Measurements from ENCODE around the gene RPS6KC1. TPM values are rescaled to one million over a fixed set of nuclear protein-coding genes. Genes with fewer than 3 reads are reported as not detected.
"Not testable (repeated sequence)": the region's sequence is repeated elsewhere in the genome, so short reads cannot be mapped to it uniquely, and the experiment has no call there.

The RPS6KC1 gene
- total RNA-seq, 2 experiments from 2014 or later: 6.2 to 7.0 TPM

GRCh38 chr1:213099682-213100399 lies 48.8 kb downstream of the RPS6KC1 start:
- Histone ChIP-seq H3K4me1 (ENCODE audit: insufficient read depth, low read length) (no peaks in the 10 kb centered on the region), H3K4me3 (ENCODE audit: low read length) (no peak overlapping the region), H3K27ac (ENCODE audit: low read depth in 1 of 2, low read length in 2 of 2) (no peak overlapping the region), H3K27me3 (ENCODE audit: control insufficient read depth in 1 of 2, insufficient read depth in 2 of 2, low read length in 2 of 2) (no peaks in the 10 kb centered on the region), H3K9me3 (ENCODE audit: control insufficient read depth in 1 of 2, insufficient read depth in 1 of 2, low read length in 2 of 2) (no peaks in the 10 kb centered on the region), H3K36me3 (ENCODE audit: insufficient read depth, low read length) (no peaks in the 10 kb centered on the region)
- Mint-ChIP-seq H3K9me3 (no peaks in the 10 kb centered on the region), H3K36me3 (ENCODE audit: low read depth) (peaks cover 52% of the 10 kb centered on the region), H3K4me3 (no peak overlapping the region), H3K27ac (no peak overlapping the region), H3K27me3 (no peaks in the 10 kb centered on the region), H3K4me1 (ENCODE audit: low read depth) (no peaks in the 10 kb centered on the region)
- intact Hi-C loops (cut with DNase I, micrococcal nuclease): no loop called here
- ATAC-seq (ENCODE audit: poor library complexity) (no peak), DNase-seq (no peak)
- POLR2A ChIA-PET: no interaction called here
- TF ChIP-seq CTCF (IDR thresholded peaks at IDR 0.05): no peak
- CTCF ChIA-PET: no interaction called here

DNA sequence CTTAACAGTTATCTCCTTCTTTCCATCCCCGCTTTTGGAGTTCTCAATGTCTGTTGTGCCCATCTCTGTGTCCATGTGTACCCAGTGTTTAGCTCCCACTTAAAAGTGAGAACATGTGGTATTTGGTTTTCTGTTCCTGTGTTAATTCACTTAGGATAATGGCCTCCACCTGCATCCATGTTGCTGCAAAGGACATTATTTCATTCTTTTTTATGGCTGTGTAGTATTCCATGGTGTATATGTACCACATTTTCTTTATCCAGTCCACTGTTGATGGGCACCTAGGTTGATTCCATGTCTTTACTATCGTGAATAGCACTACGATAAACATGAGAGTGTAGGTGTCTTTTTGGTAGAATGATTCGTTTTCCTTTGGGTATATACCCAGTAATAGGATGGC lies 49.5 kb downstream of the RPS6KC1 start:
- peaks cover 50% of the 10 kb centered on the region for H3K36me3 Mint-ChIP-seq (ENCODE audit: low read depth)
- POLR2A ChIA-PET; H3K4me1 Mint-ChIP-seq (ENCODE audit: low read depth); H3K27me3 Mint-ChIP-seq; intact Hi-C loops (cut with DNase I, micrococcal nuclease); H3K27ac Mint-ChIP-seq; ATAC-seq (ENCODE audit: poor library complexity); H3K27me3 ChIP-seq (ENCODE audit: control insufficient read depth in 1 of 2, insufficient read depth in 2 of 2, low read length in 2 of 2); CTCF ChIA-PET; H3K27ac ChIP-seq (ENCODE audit: low read depth in 1 of 2, low read length in 2 of 2); H3K4me3 ChIP-seq (ENCODE audit: low read length); H3K9me3 Mint-ChIP-seq; H3K36me3 ChIP-seq (ENCODE audit: insufficient read depth, low read length); DNase-seq; H3K4me1 ChIP-seq (ENCODE audit: insufficient read depth, low read length); H3K4me3 Mint-ChIP-seq; H3K9me3 ChIP-seq (ENCODE audit: control insufficient read depth in 1 of 2, insufficient read depth in 1 of 2, low read length in 2 of 2): not testable (repeated sequence)

DNA sequence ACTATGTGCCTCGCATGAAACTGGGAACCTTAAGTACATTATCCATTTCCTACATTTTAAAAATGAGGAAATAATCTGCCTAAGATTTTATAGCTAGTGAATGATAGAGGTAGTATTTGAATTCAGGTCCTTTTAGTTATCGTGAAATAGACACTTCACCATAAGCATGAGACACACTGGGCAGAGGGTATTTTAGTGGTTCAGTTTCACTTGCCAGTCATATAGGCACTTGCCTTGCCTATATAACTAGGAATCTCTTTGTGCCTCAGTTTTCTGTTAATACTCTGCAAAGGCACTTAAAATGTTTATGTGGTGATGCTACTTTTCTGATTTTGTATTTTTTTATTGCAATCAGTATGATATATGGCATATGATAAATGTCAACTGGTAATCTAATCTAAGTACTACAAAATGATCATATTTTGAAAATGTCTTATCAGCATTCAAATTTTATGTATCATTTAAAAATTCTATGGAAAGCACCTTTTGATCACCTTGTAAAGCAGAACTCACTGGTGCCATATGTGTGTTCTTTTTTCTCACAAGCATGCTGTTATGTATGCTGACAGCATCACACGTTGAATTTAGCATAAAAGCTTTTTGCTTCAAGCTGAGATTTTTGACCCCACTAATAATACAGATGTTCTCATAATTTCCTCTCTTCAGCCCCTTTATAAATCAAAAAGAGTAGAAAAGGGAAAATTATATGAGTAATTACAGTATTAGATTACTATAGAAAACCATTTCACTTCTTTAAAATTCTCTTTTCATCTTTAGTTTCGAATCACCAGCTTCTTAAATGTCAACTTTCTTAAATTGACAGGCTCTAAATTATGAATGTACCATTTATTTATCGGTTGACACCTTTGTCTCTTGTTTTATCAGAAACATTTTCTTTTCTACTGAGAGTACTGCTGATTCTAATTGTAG lies 52.6 kb downstream of the RPS6KC1 start:
- no peaks in the 10 kb centered on the region for H3K4me1 Mint-ChIP-seq (ENCODE audit: low read depth)
- no peak overlapping the region for H3K27ac Mint-ChIP-seq
- H3K9me3 Mint-ChIP-seq: no peaks in the 10 kb centered on the region
- no peak for TF ChIP-seq CTCF (IDR thresholded peaks at IDR 0.05)
- no peak overlapping the region for H3K4me3 ChIP-seq (ENCODE audit: low read length)
- peaks cover 51% of the 10 kb centered on the region for H3K36me3 Mint-ChIP-seq (ENCODE audit: low read depth)
- ATAC-seq (ENCODE audit: poor library complexity) (no peak), DNase-seq (no peak)
- no peaks in the 10 kb centered on the region for H3K9me3 ChIP-seq (ENCODE audit: control insufficient read depth in 1 of 2, insufficient read depth in 1 of 2, low read length in 2 of 2)
- ChIA-PET CTCF (no interaction called here), POLR2A (no interaction called here)
- no peaks in the 10 kb centered on the region for H3K36me3 ChIP-seq (ENCODE audit: insufficient read depth, low read length)
- H3K27ac ChIP-seq (ENCODE audit: low read depth in 1 of 2, low read length in 2 of 2): no peak overlapping the region
- intact Hi-C loops (cut with DNase I, micrococcal nuclease): no loop called here
- no peaks in the 10 kb centered on the region for H3K27me3 ChIP-seq (ENCODE audit: control insufficient read depth in 1 of 2, insufficient read depth in 2 of 2, low read length in 2 of 2)
- no peak overlapping the region for H3K4me3 Mint-ChIP-seq
- H3K4me1 ChIP-seq (ENCODE audit: insufficient read depth, low read length): no peaks in the 10 kb centered on the region
- H3K27me3 Mint-ChIP-seq: no peaks in the 10 kb centered on the region

Measured in CD4-positive, alpha-beta T cell (primary cell).